B cell (primary cell): Measurements from ENCODE around the gene ZNF385D. TPM values are rescaled to one million over a fixed set of nuclear protein-coding genes. Genes with fewer than 3 reads are reported as not detected.

ENCODE experiments used
- ATAC-seq: fragments of 200-7000 bp; cut with Tn5 transposase; one replicate; pipeline ENCODE4 v1.10.0; 2021; ENCODE audit warnings: low read depth, mild to moderate bottlenecking, moderate number of reproducible peaks, moderate library complexity
- CTCF ChIA-PET: fragments of 350-600 bp; sonication (Branson Sonifier 250); formaldehyde crosslinking; loops from one replicate; lab custom pipeline; 2021; ENCODE audit warnings: antibody characterized with exemption, inconsistent platforms; lab: Charles Lee
- POLR2A ChIA-PET: fragments of 350-600 bp; sonication (Branson Sonifier 250); formaldehyde crosslinking; loops from one replicate; lab custom pipeline; 2021; ENCODE audit warnings: antibody characterized with exemption; lab: Charles Lee
- DNase-seq: peaks from one replicate; pipeline ENCODE4 v3.0.0; 2013
- H2AFZ ChIP-seq: 2 replicates; pipeline ENCODE4 v1.6.1; 2012; ENCODE audit warnings: mild to moderate bottlenecking, low read depth, low read length; ENCODE audit not compliant: insufficient read depth, poor library complexity, severe bottlenecking
- H3K27ac ChIP-seq, 2 donors: 1 replicate in 1 of 2; 2 replicates in 1 of 2; pipeline ENCODE4 v1.5.1; 2012 to 2013; ENCODE audit warnings: low read length in 2 of 2, mild to moderate bottlenecking in 2 of 2, moderate library complexity in 1 of 2
- H3K27me3 ChIP-seq, 4 experiments: fragments of 200-600 bp in 1 of 4; sonication (generic) in 1 of 4; replicated peaks in 1 of 4; 1 replicate in 2 of 4; 2 replicates in 2 of 4; pipeline versions ENCODE4 v1.6.1 to v1.7.0; 2013 to 2016; ENCODE audit warnings: low read length in 3 of 4, mild to moderate bottlenecking in 2 of 4, mixed read lengths in 1 of 4, moderate library complexity in 1 of 4; ENCODE audit not compliant: insufficient read depth in 4 of 4, control insufficient read depth in 3 of 4; ENCODE audit errors: control extremely low read depth in 1 of 4
- H3K36me3 ChIP-seq, 2 experiments: replicated peaks in 1 of 2; 1 replicate in 1 of 2; 2 replicates in 1 of 2; pipeline versions ENCODE4 v1.6.1 to v1.7.1; 2013; ENCODE audit warnings: low read length in 1 of 2; ENCODE audit not compliant: insufficient read depth in 2 of 2, control insufficient read depth in 1 of 2; ENCODE audit errors: control extremely low read depth in 1 of 2, extremely low read depth in 1 of 2
- H3K4me1 ChIP-seq, 2 donors: fragments of 200-600 bp in 1 of 2; sonication (generic) in 1 of 2; 1 replicate in 1 of 2; 2 replicates in 1 of 2; pipeline versions ENCODE4 v1.5.1 to v1.6.1; 2013 to 2017; ENCODE audit warnings: low read length in 2 of 2; ENCODE audit not compliant: control insufficient read depth in 2 of 2, insufficient read depth in 2 of 2
- H3K4me2 ChIP-seq: replicated peaks from 2 replicates; pipeline ENCODE3; 2012; ENCODE audit warnings: mild to moderate bottlenecking, low read depth, low read length; ENCODE audit not compliant: poor library complexity, severe bottlenecking
- H3K4me3 ChIP-seq, 5 experiments: fragments of 200-600 bp in 1 of 5; sonication (generic) in 1 of 5; 1 replicate in 3 of 5; 2 replicates in 2 of 5; pipeline versions ENCODE4 v1.5.1 to v1.7.0; 2011 to 2016; ENCODE audit warnings: low read length in 4 of 5, mild to moderate bottlenecking in 4 of 5, low read depth in 2 of 5, control low read depth in 1 of 5, moderate library complexity in 1 of 5; ENCODE audit not compliant: insufficient read depth in 1 of 5; ENCODE audit errors: control extremely low read depth in 1 of 5, extremely low read depth in 1 of 5
- H3K79me2 ChIP-seq: fragments of 200-600 bp; sonication (generic); one replicate; pipeline ENCODE4 v1.6.0; 2016; ENCODE audit warnings: low read length; ENCODE audit not compliant: control insufficient read depth, insufficient read depth
- H3K9ac ChIP-seq: fragments of 200-600 bp; sonication (generic); 2 replicates; pipeline ENCODE4 v1.6.1; 2017; ENCODE audit warnings: mild to moderate bottlenecking, low read length, moderate library complexity
- H3K9me3 ChIP-seq, 3 donors: one replicate each; pipeline versions ENCODE4 v1.6.1 to v1.7.1; 2013; ENCODE audit warnings: low read length in 2 of 3; ENCODE audit not compliant: control insufficient read depth in 2 of 3, insufficient read depth in 1 of 3; ENCODE audit errors: control extremely low read depth in 1 of 3
- H4K20me1 ChIP-seq: 2 replicates; pipeline ENCODE4 v1.6.0; 2012; ENCODE audit warnings: mild to moderate bottlenecking, low read length; ENCODE audit not compliant: insufficient read depth, control insufficient read depth, poor library complexity, severe bottlenecking
- H3K27ac Mint-ChIP-seq: one replicate; pipeline ENCODE4 v1.8.0; 2021; ENCODE audit warnings: mixed read lengths
- H3K27me3 Mint-ChIP-seq: one replicate; pipeline ENCODE4 v1.8.0; 2021; ENCODE audit warnings: mixed read lengths
- H3K4me1 Mint-ChIP-seq: one replicate; pipeline ENCODE4 v1.8.0; 2021; ENCODE audit warnings: mixed read lengths
- H3K4me3 Mint-ChIP-seq: one replicate; pipeline ENCODE4 v1.8.0; 2021; ENCODE audit warnings: mixed read lengths
- H3K9me3 Mint-ChIP-seq: one replicate; pipeline ENCODE4 v1.8.0; 2022; ENCODE audit warnings: mixed read lengths; ENCODE audit not compliant: insufficient read depth
- EZH2 ChIP-seq: IDR thresholded peaks from 2 replicates; pipeline ENCODE4 v1.6.1; 2012; ENCODE audit warnings: borderline replicate concordance, low read depth, mild to moderate bottlenecking, moderate library complexity, low read length; ENCODE audit not compliant: insufficient read depth, poor library complexity, severe bottlenecking
- WGBS: methylation state at CpG from one replicate; pipeline ENCODE4 v1.1.5; 2013; ENCODE audit warnings: missing lambda C conversion rate; ENCODE audit not compliant: insufficient coverage; 5-methylcytosine and 5-hydroxymethylcytosine counted together
- intact Hi-C: fragments of 100-400 bp; cut with micrococcal nuclease; formaldehyde crosslinking; loops from one replicate; pipeline ENCODE4 v1.10.0; 2022
- polyA plus RNA-seq: library from polyadenylated mRNA; depleted of rRNA; stranded (reverse); fragments of >200 nt; gene quantifications from 2 replicates; pipeline ENCODE4 v1.2.3, GENCODE V29; 2012
- total RNA-seq, 2 donors: library from RNA; stranded (reverse); fragments of 120-200 nt in 1 of 2; gene quantifications; 1 replicate in 1 of 2; 2 replicates in 1 of 2; pipeline versions ENCODE4 v1.2.3 to v1.2.4, GENCODE V29; 2013 to 2022
- TF ChIP-seq, protein P1 (sequence below): fragments of 200-600 bp; IDR thresholded peaks from one replicate; pipeline ENCODE4 v1.8.0; 2022; ENCODE audit warnings: antibody characterized with exemption, mild to moderate bottlenecking

ZNF385D gene
- total and polyA plus RNA-seq, 2 donors (not counting 1 experiment from before 2014, with no cell fraction given): not detected

DNA sequence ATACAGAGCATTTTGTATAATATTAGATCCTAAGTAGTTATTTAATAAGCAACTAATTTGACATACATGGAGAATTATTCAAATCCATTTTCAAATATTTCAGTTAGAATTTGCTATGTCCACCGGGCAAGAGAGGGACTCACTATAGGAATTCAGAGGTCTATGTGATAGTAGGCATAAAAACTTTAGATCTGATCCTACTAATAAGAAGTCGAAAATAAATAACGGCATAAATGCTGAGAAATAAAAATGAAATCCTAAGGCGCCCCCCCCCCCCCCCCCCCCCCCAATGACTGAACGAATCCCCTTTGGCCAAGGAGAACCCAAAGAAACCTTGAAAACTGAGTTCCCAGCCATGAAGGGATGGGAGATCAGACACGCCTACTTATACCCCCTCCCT is 80.6 kb downstream of the ZNF385D start:
- DNase-seq: no peak
- no peak overlapping the region for H3K4me2 ChIP-seq
- H4K20me1 ChIP-seq: no peaks in the 10 kb centered on the region
- ChIA-PET CTCF (no interaction called here), POLR2A (no interaction called here)
- no peaks in the 10 kb centered on the region for H3K79me2 ChIP-seq
- Mint-ChIP-seq H3K27ac (no peak overlapping the region), H3K4me3 (no peak overlapping the region), H3K27me3 (no peaks in the 10 kb centered on the region), H3K9me3 (no peaks in the 10 kb centered on the region), H3K4me1 (no peaks in the 10 kb centered on the region)
- ATAC-seq: no peak
- H2AFZ ChIP-seq: no peak overlapping the region
- H3K4me1 ChIP-seq: no peaks in the 10 kb centered on the region
- no peaks in the 10 kb centered on the region for H3K36me3 ChIP-seq
- WGBS: 100% methylated on average over 1 of the region's 6 CpGs
- H3K4me3 ChIP-seq: no peak overlapping the region
- H3K9ac ChIP-seq: no peak overlapping the region
- intact Hi-C loops: no loop called here
- TF ChIP-seq, protein P1, sequence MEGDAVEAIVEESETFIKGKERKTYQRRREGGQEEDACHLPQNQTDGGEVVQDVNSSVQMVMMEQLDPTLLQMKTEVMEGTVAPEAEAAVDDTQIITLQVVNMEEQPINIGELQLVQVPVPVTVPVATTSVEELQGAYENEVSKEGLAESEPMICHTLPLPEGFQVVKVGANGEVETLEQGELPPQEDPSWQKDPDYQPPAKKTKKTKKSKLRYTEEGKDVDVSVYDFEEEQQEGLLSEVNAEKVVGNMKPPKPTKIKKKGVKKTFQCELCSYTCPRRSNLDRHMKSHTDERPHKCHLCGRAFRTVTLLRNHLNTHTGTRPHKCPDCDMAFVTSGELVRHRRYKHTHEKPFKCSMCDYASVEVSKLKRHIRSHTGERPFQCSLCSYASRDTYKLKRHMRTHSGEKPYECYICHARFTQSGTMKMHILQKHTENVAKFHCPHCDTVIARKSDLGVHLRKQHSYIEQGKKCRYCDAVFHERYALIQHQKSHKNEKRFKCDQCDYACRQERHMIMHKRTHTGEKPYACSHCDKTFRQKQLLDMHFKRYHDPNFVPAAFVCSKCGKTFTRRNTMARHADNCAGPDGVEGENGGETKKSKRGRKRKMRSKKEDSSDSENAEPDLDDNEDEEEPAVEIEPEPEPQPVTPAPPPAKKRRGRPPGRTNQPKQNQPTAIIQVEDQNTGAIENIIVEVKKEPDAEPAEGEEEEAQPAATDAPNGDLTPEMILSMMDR: no peak
- no peaks in the 10 kb centered on the region for H3K27me3 ChIP-seq
- no peaks in the 10 kb centered on the region for H3K9me3 ChIP-seq
- H3K27ac ChIP-seq: no peak overlapping the region

DNA sequence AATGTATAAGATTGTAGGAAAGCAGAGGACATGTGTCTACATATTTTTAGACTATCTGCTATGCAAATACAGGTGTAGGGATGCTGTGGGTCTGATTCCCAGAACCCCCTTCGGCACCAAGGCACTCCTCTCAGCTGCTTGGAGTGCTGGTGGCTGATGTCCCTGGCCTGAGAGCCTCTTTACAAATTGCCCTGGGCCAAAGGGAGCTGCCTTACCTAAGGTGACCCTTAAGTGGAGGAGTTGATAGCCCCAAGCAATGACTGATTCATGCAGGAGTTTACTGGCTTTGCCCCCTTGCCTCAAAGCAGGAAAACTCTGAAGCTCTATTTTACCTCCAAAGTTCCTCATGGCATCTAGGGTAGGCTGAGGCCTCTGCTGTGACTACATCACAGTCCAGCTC is 83.0 kb downstream of the ZNF385D start:
- Histone ChIP-seq H3K4me3 (no peak overlapping the region), H3K9me3 (peaks cover 0 to 3% (median 0%) of the 10 kb centered on the region in 3 donors), H2AFZ (no peak overlapping the region), H3K27me3 (no peaks in the 10 kb centered on the region), H4K20me1 (no peaks in the 10 kb centered on the region), H3K27ac (no peak overlapping the region), H3K9ac (no peak overlapping the region), H3K36me3 (no peaks in the 10 kb centered on the region), H3K4me1 (no peaks in the 10 kb centered on the region), H3K79me2 (no peaks in the 10 kb centered on the region), H3K4me2 (no peak overlapping the region)
- DNase-seq (no peak), ATAC-seq (no peak)
- POLR2A ChIA-PET: no interaction called here
- CTCF ChIA-PET: no interaction called here
- Mint-ChIP-seq H3K9me3 (no peaks in the 10 kb centered on the region), H3K27me3 (no peaks in the 10 kb centered on the region), H3K27ac (no peak overlapping the region), H3K4me3 (no peak overlapping the region), H3K4me1 (no peaks in the 10 kb centered on the region)
- WGBS: 63% methylated on average over 1 of the region's 1 CpG
- TF ChIP-seq EZH2: no peak
- TF ChIP-seq, protein P1: no peak
- intact Hi-C loops: no loop called here
